Parathyroid adenoma (tissue), 2 donors: ENCODE data around the gene PREX1.

Experiments used
- H2AFZ ChIP-seq: fragments of 300-600 bp; sonication (generic); one replicate; pipeline ENCODE4 v1.7.0; 2017; ENCODE audit warnings: antibody characterized with exemption, mild to moderate bottlenecking
- H3K27ac ChIP-seq: fragments of 300-600 bp; sonication (generic); one replicate; pipeline ENCODE4 v1.7.0; 2017
- H3K27me3 ChIP-seq: fragments of 300-600 bp; sonication (generic); one replicate; pipeline ENCODE4 v1.7.0; 2017; ENCODE audit warnings: low read length; ENCODE audit not compliant: control insufficient read depth, insufficient read depth
- H3K36me3 ChIP-seq: fragments of 300-600 bp; sonication (generic); one replicate; pipeline ENCODE4 v1.7.0; 2017; ENCODE audit warnings: low read length; ENCODE audit not compliant: control insufficient read depth, insufficient read depth
- H3K4me1 ChIP-seq: fragments of 300-600 bp; sonication (generic); one replicate; pipeline ENCODE4 v1.7.0; 2017; ENCODE audit warnings: control low read depth
- H3K4me2 ChIP-seq: fragments of 300-600 bp; sonication (generic); one replicate; pipeline ENCODE4 v1.7.0; 2017; ENCODE audit warnings: low read length
- H3K4me3 ChIP-seq: fragments of 300-600 bp; sonication (generic); one replicate; pipeline ENCODE4 v1.7.0; 2017; ENCODE audit warnings: low read depth, low read length
- H3K79me2 ChIP-seq: fragments of 300-600 bp; sonication (generic); one replicate; pipeline ENCODE4 v1.7.0; 2017; ENCODE audit warnings: control low read depth
- H3K9ac ChIP-seq: fragments of 300-600 bp; sonication (generic); one replicate; pipeline ENCODE4 v1.7.0; 2017; ENCODE audit warnings: mild to moderate bottlenecking
- H3K9me3 ChIP-seq: fragments of 300-600 bp; sonication (generic); one replicate; pipeline ENCODE4 v1.7.0; 2017; ENCODE audit warnings: low read length; ENCODE audit not compliant: control insufficient read depth
- CTCF ChIP-seq: fragments of 300-600 bp; sonication (generic); IDR thresholded peaks from one replicate; pipeline ENCODE4 v1.7.0; 2017; ENCODE audit warnings: antibody characterized with exemption, mild to moderate bottlenecking
- donor health status: primary hyperparathyroidism.

The PREX1 gene

DNA sequence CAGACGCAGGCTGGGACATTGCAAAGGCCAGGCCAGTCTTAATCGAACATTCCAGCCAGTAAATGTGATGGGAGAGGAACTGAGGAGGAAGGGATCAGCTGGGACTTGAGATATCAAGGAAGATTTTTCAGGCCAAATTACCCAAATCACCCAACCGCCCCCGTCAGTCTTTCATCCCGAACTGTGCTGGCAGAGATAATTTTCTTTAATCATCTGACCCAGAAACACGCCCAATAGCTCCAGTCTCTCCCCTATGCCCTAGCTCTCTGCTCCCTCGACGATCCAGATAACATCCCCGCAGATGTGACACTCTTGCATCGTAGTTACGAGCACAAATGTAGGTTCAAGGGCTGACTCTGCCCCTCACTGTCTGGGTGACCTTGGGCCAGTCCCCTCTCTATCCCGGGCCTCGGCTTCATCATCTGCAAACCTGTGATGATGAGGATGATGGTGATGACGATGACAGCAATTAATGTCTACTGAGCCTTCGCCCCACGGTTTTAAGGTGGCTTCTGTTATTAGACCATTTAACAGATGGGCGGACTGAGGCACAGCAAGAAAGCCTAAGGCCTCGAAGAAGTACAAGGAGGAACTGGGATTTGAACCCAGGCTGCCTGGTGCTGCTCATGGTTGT, 118.6 kb downstream of the PREX1 start:
- Histone ChIP-seq H3K79me2 (no peaks in the 10 kb centered on the region), H2AFZ (no peak overlapping the region), H3K4me2 (no peak overlapping the region), H3K4me3 (no peak overlapping the region), H3K27ac (no peak overlapping the region), H3K9ac (no peak overlapping the region), H3K9me3 (no peaks in the 10 kb centered on the region), H3K4me1 (peaks cover 16% of the 10 kb centered on the region), H3K36me3 (no peaks in the 10 kb centered on the region), H3K27me3 (no peaks in the 10 kb centered on the region)
- TF ChIP-seq CTCF: no peak

- Histone ChIP-seq H3K27ac (no peak overlapping the region), H3K79me2 (no peaks in the 10 kb centered on the region), H3K36me3 (no peaks in the 10 kb centered on the region), H3K4me1 (peaks cover 19% of the 10 kb centered on the region), H3K9ac (no peak overlapping the region), H3K27me3 (no peaks in the 10 kb centered on the region), H3K4me3 (no peak overlapping the region), H2AFZ (no peak overlapping the region), H3K4me2 (no peak overlapping the region), H3K9me3 (no peaks in the 10 kb centered on the region)
- no peak for TF ChIP-seq CTCF
Observed at GRCh38 chr20:48708630-48709029, 119.2 kb downstream of the PREX1 start.

DNA sequence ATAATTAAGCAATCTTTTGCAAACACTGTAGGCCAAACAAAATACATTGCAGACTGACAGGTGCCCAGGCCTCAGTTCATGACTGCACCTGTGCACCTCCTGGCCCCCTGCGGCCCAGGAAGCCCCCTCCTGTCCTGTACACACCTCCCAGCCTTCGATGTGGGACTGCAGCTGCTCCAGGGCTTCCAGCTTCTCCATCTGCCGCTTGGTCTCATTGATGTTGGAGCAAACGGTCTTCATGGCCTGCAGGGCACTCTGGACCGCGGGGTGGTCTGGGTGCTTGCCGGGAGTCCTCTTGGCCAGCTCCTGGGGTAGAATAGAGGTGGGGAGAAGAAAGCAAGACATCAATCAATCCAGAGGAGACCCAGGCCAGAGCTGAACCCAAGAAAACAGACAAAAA, 119.7 kb downstream of the PREX1 start:
- Histone ChIP-seq H3K4me2 (no peak overlapping the region), H3K27me3 (no peaks in the 10 kb centered on the region), H3K9me3 (no peaks in the 10 kb centered on the region), H3K36me3 (no peaks in the 10 kb centered on the region), H3K79me2 (no peaks in the 10 kb centered on the region), H3K9ac (no peak overlapping the region), H3K4me3 (no peak overlapping the region), H3K4me1 (peaks cover 24% of the 10 kb centered on the region), H3K27ac (no peak overlapping the region), H2AFZ (no peak overlapping the region)
- no peak for TF ChIP-seq CTCF

DNA sequence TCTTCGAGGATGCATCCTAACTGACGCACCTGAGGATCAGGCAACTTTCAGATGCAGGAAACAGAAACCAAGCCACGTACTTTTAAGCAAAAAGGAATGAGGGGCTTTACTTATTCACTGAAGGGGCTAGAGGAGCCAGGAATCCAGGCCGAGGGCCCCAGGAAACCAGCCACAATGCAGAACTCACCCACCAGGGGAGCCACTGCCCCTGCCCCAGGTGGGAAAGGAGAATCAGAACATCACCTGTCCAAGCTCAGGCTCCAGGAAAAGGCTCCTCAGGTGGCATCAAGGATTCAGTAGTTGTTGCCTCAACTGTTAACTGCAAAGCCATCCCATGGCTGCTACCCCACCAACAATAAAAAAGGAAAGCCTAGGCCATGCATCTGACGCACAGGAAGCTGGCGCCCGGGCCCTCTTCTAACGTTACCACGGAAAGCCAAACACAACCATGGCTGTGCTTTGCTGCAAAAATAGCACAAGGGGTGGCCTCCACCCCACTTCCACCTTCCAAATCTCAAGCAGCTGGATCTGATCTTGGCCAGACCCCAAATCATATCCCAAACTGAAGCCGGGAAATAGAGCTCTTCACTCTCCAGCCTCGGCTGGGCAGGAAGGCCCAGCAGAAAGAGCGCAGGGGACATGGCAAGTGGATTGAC, 121.0 kb downstream of the PREX1 start:
- no peak overlapping the region for H3K4me2 ChIP-seq
- H3K9ac ChIP-seq: no peak overlapping the region
- H3K36me3 ChIP-seq: no peaks in the 10 kb centered on the region
- peak overlapping the region; percentile 64 for H3K27ac ChIP-seq
- H3K4me3 ChIP-seq: no peak overlapping the region
- H3K4me1 ChIP-seq: peaks cover 27% of the 10 kb centered on the region
- no peaks in the 10 kb centered on the region for H3K27me3 ChIP-seq
- no peak for TF ChIP-seq CTCF
- H3K9me3 ChIP-seq: no peaks in the 10 kb centered on the region
- H2AFZ ChIP-seq: no peak overlapping the region
- no peaks in the 10 kb centered on the region for H3K79me2 ChIP-seq
